ENCODE measurements around the gene PEAK1.

The PEAK1 gene

DNA sequence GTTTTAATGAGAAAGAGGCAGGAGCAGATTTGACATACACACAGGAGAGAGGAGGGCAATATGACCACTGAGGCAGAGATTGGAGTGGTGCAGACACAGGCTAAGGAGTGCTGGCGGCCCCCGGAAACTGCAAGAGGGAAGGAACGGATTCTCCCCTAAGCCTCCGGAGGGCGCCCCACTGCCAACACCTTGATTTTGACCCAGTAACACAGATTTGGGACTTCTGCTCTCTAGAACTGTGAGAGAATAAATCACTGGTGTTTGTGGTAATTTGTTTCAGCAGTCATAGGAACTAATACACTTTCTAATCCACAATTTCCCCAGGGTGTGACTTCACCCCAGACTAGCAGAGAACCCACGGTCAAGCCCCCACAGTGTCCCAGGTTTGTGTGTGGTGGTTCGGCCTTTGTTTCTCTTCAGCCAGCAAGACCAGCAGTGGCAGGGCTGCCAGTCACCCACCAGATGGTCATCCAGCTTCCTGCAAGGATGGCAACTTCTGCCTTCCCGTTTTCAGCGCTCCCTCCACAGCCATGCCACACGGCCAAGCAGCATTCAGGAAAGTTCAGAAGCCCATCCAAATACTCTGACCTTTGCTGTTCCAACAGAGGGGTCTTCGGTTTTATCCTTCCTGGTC is 325.4 kb downstream of the PEAK1 start:
- H3K4me3 ChIP-seq (ENCODE audit: low read length), result no peak overlapping the region
- no peak for DNase-seq (ENCODE audit: low read depth, low spot score)

DNA sequence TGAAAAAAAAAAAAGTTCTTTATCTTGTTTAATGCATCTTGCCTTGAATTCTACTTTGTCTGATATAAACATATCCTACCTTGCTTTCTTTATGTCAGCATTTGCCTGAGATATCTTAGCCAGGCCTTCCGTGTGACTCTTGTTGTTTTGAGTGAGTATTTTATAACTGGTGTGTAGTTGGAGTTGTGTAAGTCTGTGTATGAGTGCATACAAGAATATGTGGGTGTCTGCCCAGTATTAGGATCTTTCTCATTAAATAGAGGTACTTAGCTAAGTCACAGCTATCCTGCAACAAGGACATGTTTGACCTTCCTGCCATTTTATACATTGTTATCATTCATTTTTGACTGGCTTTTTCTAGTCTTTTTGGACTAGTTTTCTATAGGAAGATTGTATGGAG is 326.5 kb downstream of the PEAK1 start:
- no peak for DNase-seq (ENCODE audit: low read depth, low spot score)
- H3K4me3 ChIP-seq (ENCODE audit: low read length), result no peak overlapping the region

DNA sequence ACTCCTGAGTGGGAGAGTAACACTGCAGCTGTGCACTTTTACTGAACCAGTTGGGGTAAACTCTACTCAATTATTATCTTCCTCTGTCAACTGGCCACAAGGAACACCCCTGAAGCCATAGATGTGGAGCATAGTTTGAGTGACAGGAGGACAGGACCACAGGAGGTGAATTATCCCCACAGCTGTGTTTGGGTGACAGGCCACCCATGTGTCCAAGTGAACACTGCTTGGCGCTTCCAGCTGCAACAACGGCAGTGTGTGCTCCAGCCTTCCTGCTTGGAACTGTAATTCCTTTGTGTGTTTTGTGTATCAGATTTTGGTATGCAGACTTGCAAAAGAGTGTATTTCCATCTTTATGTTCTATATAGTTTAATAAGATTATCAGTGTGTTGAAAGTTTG is 328.8 kb downstream of the PEAK1 start:
- DNase-seq (ENCODE audit: low read depth, low spot score), result no peak

DNA sequence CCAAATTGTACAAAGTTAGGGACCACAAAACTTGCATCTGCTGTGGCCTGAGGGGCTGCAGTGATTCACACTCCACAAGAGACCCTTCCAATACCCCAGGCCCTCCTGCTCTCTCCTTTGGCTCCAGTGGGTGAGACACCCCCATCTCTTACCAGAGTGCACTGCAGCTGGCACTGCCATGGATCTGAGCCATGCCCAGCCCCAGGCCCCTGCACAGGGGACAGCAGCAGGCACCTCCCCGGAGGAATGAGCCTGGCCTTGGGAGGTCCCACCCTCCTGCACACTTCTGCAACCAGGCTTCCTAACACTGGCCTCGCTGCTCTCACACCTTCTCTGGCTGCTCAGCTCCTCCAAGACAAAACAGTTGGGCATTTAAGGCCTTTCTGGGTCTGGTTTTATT is 332.7 kb downstream of the PEAK1 start:
- DNase-seq (ENCODE audit: low read depth, low spot score), result no peak
- H3K4me3 ChIP-seq (ENCODE audit: low read length), result no peak overlapping the region

More for the DNA sequence above, 328.8 kb downstream of the PEAK1 start:
- H3K4me3 ChIP-seq (ENCODE audit: low read length), result no peak overlapping the region

DNA sequence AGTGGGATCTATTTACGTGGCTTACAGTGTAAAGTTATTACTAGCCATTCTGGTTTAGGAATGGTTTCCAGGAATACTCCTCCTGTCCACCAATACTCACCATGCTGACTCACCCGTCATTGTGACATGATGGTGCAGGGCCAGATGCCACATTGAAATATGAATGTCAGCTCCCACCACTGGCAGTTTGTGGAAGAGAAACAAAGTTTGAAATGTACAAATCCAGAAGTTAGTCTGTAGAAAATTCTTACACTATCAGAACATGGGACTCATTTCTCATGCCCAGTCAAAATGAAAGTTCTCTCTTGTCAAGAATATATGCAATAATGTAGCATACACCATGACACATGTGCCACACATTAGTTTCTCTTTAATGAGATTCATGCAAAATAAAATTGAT is 334.6 kb downstream of the PEAK1 start:
- no peak overlapping the region for H3K4me3 ChIP-seq (ENCODE audit: low read length)
- no peak for DNase-seq (ENCODE audit: low read depth, low spot score)

DNA sequence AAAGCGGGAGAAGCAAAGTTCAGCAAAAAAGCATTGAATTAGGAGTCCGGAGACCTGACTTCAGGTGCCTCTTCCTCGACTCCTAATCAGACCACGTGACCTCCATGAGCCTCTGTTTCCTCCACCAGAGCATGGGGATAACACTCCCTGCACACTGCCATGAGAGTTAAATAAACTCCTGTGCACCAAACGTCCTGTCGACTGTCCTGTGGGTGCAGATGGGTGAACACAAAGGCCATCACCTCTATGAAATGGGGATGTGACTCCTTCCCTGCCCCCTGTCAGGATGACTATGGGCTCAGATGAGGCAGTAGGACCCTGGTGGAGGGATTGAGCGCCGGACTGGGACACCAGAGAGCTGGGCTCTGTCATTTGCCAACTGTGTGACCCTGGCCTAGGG is 335.5 kb downstream of the PEAK1 start:
- H3K4me3 ChIP-seq (ENCODE audit: low read length), result no peak overlapping the region
- DNase-seq (ENCODE audit: low read depth, low spot score), result no peak

DNA sequence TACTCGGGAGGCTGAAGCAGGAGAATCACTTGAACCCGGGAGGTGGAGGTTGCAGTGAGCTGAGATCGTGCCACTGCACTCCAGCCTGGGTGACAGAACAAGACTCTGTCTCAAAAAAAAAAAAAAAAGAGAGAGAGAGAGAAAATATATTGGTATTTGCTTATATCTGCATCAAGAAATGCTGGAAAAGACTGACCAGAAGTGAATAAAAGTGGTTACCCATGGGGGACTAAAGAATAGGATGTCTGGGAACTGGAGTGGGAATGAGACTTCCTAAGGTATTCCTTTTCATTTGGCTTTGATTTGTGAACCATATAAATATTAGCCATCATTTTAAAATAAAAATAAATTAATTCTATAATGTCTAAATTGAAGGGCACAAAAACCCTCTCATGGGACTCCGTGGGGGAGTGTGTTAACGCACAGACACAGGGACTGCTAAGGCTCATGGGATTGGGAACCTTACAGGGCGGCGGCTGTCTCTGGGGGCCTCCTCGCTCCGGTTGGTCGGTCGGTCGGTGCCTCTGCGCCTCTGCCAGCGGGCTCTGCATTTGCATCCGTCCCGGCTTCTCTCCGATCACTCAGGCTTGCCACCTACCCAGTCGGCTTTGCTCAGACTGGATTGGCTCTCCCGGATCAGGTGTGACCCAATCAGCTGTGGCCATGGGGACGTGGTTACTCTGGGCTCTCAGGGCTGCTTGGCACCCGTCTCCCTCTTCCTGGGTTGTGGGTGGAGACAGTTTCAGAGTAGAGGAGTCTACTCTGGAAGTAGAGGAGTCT is 336.3 kb downstream of the PEAK1 start:
- no peak overlapping the region for H3K4me3 ChIP-seq (ENCODE audit: low read length)

DNA sequence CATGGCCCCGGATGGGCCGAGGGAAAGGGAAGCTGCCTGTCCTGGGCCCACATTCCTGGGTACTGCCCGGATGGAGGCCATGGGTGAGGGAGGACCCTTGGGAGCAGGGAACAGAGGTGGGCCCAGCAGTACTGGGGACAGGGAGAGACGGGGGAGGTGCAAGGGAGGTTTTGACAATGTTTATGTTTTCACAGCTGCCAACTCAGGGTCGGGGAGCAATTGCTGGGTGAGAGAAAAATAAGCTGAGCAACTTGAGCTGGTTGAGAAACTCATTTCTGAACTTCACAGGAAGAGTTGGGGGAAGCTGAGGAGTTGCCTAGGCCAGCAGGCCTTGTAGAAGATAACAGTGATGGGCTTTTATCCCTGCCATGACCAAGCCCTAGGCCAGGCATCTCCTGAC is 337.9 kb downstream of the PEAK1 start:
- no peak overlapping the region for H3K4me3 ChIP-seq (ENCODE audit: low read length)
- DNase-seq (ENCODE audit: low read depth, low spot score), result no peak

More for the DNA sequence above, 336.3 kb downstream of the PEAK1 start:
- no peak for DNase-seq (ENCODE audit: low read depth, low spot score)

DNA sequence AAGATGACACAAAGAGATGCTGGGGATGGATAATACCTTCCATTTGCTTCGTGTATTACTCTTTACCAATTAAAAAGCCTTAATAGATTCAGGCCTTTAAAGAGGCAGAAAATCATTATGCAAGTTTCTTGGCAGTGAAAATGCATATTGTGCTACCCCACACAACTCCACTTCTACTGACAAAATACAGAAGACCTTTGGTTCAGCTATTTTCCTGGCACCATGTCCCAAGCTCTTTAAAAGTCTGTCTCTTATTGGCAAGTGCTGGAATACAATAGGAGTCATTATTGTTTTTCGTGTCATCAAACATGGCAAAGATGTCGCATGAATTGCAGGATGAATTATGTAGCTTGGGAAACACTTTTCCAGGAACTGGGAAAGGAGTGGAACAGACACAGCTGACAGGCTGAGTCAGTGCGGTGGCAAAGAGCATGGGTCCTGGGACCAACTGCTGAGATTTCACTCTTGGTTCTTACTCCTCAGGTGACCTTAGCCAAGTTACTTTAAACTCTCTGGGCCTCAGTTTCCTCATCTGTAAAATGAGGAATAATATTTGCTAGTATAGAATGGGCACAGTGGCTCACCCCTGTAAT is 343.5 kb downstream of the PEAK1 start:
- DNase-seq (ENCODE audit: low read depth, low spot score), result no peak
- no peak overlapping the region for H3K4me3 ChIP-seq (ENCODE audit: low read length)

DNA sequence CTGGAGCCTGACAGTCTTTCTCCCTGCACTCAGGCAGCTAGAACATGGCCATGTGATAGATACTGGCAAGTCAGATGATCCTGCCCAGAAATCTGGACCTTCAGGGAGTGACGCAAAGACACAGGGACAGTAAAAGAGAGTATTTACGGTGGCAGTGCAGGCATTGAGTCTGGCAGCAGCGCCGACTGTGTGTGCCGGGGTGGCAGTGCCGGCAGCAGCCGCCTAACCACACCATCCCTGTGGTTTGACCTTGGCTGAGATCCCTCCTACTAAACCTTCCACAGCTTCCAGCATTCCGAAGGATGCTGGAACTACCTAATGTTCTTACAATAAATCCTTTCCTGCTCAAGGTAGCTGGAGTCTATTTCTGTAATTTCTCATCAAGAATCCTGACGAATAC is 344.4 kb downstream of the PEAK1 start:
- DNase-seq (ENCODE audit: low read depth, low spot score), result no peak
- no peak overlapping the region for H3K4me3 ChIP-seq (ENCODE audit: low read length)

DNA sequence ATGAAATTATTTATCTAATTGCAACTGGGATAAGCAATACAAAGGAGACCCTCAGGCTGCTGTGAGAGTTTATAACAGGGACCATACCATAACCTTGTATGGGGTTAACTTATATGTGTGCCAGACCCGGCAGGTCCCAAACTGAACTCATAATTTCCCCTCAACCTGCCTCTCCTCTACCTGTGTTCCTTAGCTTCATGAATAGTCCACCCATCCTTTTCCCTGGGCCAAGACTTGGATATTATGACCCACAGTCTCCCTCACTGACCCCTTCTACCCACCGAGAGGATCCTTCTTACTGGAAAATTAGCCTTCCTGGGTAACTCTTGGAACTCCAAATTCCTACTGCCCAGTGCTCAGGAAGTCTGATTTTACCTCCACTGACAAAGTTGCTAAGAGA is 345.6 kb downstream of the PEAK1 start:
- no peak for DNase-seq (ENCODE audit: low read depth, low spot score)
- H3K4me3 ChIP-seq (ENCODE audit: low read length), result no peak overlapping the region

DNA sequence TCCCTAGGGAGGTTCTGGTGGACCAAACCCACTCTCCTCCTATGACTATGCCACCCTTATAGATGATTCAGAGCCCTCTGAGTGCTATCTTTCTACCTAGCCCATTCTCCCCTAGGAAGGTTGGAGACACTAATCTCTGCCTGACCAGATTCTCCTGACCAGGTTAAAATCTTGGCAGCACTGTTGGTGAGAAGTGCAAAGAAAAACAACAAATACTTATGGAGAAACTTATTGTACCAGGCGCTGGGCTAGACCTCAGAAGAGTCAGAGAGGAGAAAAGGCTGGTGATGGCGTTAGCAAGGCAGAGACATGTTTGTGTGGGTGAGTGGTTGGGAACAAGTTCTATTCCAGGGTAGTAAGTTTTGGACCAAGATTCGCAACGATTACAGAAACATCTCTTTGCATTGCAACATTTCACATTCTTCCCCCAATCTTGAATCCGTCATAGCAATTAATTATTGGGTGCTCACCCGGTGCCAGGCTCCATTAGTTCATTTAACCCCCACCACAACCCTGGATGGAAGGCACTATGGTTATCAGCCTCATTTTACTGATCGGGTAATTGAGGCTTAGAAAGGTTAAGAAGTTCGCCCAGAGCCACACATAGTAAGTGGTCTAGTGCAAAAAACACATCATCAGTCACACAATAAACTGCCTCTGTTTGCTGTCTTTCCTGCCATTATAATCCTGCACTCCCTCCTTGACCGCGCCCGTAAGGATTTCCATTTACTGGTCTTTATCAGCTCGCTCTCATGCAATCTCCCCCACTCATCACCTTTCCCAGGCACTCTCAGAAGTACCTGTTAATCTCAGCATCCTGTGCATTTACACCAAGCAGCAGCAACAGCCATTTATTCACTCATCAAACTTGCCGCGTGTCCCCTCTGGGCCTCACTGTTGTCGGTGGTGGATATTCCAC is 348.3 kb downstream of the PEAK1 start:
- DNase-seq (ENCODE audit: low read depth, low spot score), result no peak
- H3K4me3 ChIP-seq (ENCODE audit: low read length), result no peak overlapping the region

DNA sequence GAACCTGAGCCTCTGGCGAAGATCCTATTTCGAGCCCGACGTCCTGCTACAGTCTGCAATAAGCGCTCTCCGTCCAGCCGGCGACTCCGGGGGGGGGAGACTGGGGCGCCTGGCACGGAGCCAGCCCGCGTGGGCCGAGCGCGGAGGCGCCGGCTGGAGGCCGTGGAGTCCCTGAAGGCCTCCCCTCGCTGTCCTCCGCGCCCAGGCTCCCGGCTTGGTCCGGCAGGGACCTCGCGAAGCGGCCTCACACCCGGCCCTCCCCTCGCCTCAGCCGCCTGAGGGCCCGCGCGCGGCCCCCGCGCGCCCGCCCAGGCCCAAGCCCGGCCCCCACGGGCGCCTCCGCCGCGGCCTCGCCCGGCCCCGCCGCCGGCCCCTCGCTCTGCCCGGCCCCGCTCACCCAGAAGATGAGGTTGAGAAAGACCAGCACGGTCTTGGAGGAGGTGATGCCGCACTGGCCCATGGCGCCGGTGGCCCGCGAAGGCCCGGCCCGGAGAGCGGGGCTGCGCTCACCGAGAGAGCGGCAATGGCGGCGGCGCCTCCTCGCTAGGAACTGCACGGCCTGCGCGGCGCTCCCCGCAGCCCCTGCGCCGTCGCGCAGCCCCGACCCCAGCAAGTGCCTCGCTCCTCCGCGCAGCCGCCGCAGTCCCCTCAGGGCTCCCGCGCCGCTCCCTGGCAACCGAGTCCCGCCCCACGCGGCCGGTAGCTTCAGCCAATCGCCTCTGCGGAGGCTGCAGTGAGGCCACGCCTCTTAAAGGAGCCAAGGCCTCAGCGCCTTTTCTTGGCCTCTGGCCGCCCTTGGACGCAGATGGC is 349.2 kb downstream of the PEAK1 start, which contains the start of gene TSPAN3:
Gene TSPAN3, minus strand, starts transcription at position 615 of the 810 bp plus-strand sequence. Its CDS starts 155 bp downstream, at position 460.
- H3K4me3 ChIP-seq (ENCODE audit: low read length), result peak within 1 kb of the TSS; percentile 65
- DNase-seq (ENCODE audit: low read depth, low spot score), result peak; percentile 86

DNA sequence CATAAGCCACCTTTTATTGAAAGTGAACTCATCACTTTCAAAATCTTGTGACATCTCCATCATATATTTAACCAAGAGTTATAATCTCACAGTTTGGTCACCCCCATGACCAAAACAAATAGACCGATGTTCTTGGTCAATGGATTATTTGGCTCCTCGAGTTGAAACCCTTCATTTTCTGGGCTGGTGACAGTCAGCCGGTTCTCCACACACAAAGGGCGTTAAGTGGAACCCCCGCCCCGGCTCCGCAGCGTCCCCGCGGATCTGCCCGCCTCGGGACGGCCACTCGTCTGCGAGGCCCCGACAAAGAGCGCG is 349.8 kb downstream of the PEAK1 start:
- no peak for DNase-seq (ENCODE audit: low read depth, low spot score)
- H3K4me3 ChIP-seq (ENCODE audit: low read length), result peak overlapping the region; percentile 65

DNA sequence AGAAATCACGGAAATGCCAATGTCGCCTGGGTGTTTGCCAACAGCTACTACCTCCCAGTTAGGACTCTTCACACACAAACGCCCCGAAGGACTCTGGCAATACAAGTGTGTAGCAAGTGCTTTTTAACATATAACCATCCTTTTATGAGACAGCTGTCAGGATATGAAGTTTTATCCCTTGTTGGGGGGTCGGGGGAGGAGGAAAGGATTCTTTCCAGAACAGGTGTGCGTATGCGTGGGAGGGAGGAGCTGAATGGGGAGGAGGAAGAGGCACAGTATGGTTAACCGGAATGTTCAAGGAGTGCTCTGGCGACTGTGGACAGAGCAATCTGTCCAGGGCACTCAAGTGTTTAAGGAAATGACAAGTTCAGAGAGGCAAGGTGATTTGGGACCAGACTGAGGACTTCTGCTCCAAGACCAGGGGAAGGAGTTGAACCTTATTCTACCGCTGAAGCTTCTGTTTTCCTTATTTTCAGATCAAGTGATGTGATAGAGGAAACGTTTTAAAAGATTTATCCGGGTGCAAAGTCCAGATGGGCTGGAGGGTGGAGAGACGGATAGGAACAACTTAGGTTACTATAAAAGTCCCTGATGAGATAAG is 350.3 kb downstream of the PEAK1 start:
- DNase-seq (ENCODE audit: low read depth, low spot score), result no peak

DNA sequence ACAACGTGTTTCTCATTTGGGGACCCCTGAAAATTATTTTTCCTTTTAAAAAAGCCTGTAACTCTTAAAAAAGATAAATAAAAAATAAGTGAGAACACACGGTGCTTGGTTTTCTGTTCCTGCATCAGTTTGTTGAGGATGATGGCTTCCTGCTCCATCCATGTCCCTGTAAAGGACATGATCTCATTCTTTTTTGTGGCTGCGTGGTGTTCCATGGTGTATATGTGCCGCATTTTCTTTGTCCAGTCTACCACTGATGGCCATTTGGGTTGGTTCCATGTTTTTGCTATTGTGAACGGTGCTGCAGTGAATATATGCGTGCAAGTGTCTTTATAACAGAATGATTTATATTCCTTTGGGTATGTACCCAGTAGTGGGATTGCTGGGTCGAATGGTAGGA is 351.3 kb downstream of the PEAK1 start:
- H3K4me3 ChIP-seq (ENCODE audit: low read length), result no peak overlapping the region

More for the DNA sequence above, 350.3 kb downstream of the PEAK1 start:
- peak overlapping the region; percentile 65 for H3K4me3 ChIP-seq (ENCODE audit: low read length)

DNA sequence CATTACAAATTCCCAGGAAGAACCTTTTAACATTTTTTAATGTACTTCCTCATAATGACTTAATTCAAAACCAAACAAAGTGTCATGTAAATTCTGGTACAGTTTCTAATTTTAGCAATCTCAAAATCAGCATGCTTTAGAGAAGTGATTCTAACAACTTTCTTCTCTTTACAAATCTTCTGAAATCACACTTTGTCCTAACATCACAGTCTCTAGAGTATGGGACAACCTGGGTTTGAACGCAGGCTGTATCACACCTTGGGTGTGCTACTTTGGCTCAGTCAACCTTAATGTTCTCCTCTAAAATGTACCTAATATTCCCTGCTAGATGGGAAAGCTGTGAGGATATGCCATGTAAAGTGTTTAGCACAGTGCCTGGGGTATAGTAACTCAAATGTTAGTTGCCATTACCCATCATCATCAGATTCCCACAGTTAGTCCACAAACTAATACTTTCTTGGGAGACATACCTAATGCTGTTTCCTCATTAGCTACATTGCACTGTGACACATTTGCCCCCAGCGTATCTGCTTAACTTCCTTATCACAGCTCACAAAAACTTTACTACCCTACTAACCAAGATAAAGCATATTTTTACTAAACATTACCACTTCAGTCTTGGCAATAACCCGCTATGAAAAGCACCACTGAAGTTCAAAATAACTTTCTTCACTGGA is 352.1 kb downstream of the PEAK1 start:
- DNase-seq (ENCODE audit: low read depth, low spot score), result no peak
- H3K4me3 ChIP-seq (ENCODE audit: low read length), result no peak overlapping the region

More for the DNA sequence above, 351.3 kb downstream of the PEAK1 start:
- no peak for DNase-seq (ENCODE audit: low read depth, low spot score)

All from Jurkat, Clone E6-1 (cell line).